ENCODE data around the gene SLC45A3.

The SLC45A3 gene

GRCh38 chr1:205670611-205671430, 9.5 kb downstream of the SLC45A3 start:
- no peak for TF ChIP-seq CTCF (conservative IDR thresholded peaks at IDR 0.05; ENCODE audit: low read depth, low read length)
- no peak for DNase-seq (ENCODE audit: low read depth)
- H3K4me3 ChIP-seq (ENCODE audit: low read depth, low read length): no peak overlapping the region

GRCh38 chr1:205670150-205670446, 10.2 kb downstream of the SLC45A3 start:
- DNase-seq (ENCODE audit: low read depth): no peak
- no peak for TF ChIP-seq CTCF (conservative IDR thresholded peaks at IDR 0.05; ENCODE audit: low read depth, low read length)
- no peak overlapping the region for H3K4me3 ChIP-seq (ENCODE audit: low read depth, low read length)

GRCh38 chr1:205669341-205670149, 10.8 kb downstream of the SLC45A3 start:
- H3K4me3 ChIP-seq (ENCODE audit: low read depth, low read length): no peak overlapping the region
- DNase-seq (ENCODE audit: low read depth): no peak
- no peak for TF ChIP-seq CTCF (conservative IDR thresholded peaks at IDR 0.05; ENCODE audit: low read depth, low read length)

- TF ChIP-seq CTCF (conservative IDR thresholded peaks at IDR 0.05; ENCODE audit: low read depth, low read length): peak; percentile 16
- no peak overlapping the region for H3K4me3 ChIP-seq (ENCODE audit: low read depth, low read length)
- no peak for DNase-seq (ENCODE audit: low read depth)
These were observed 11.4 kb downstream of the SLC45A3 start for GRCh38 chr1:205668951-205669340.

GRCh38 chr1:205667909-205668643, 12.2 kb downstream of the SLC45A3 start:
- no peak for TF ChIP-seq CTCF (conservative IDR thresholded peaks at IDR 0.05; ENCODE audit: low read depth, low read length)
- no peak overlapping the region for H3K4me3 ChIP-seq (ENCODE audit: low read depth, low read length)
- no peak for DNase-seq (ENCODE audit: low read depth)

- no peak for TF ChIP-seq CTCF (conservative IDR thresholded peaks at IDR 0.05; ENCODE audit: low read depth, low read length)
These were observed 13.7 kb downstream of the SLC45A3 start for GRCh38 chr1:205666372-205667166.

More at GRCh38 chr1:205666372-205667166, 13.7 kb downstream of the SLC45A3 start:
- H3K4me3 ChIP-seq (ENCODE audit: low read depth, low read length): no peak overlapping the region
- no peak for DNase-seq (ENCODE audit: low read depth)

All from choroid plexus epithelial cell (primary cell).